HL-60 (cell line): ENCODE data around the gene TLE2.

Experiments used
- TF ChIP-seq, protein P1 (sequence below): IDR thresholded peaks from one replicate; pipeline ENCODE4 v1.5.1; 2011; ENCODE audit warnings: low read length, control low read depth, inconsistent platforms; ENCODE audit not compliant: insufficient read depth
- TF ChIP-seq, protein P2 (sequence below): IDR thresholded peaks from 2 replicates; pipeline ENCODE4 v1.6.1; 2012; ENCODE audit warnings: low read depth; ENCODE audit not compliant: insufficient replicate concordance

DNA sequence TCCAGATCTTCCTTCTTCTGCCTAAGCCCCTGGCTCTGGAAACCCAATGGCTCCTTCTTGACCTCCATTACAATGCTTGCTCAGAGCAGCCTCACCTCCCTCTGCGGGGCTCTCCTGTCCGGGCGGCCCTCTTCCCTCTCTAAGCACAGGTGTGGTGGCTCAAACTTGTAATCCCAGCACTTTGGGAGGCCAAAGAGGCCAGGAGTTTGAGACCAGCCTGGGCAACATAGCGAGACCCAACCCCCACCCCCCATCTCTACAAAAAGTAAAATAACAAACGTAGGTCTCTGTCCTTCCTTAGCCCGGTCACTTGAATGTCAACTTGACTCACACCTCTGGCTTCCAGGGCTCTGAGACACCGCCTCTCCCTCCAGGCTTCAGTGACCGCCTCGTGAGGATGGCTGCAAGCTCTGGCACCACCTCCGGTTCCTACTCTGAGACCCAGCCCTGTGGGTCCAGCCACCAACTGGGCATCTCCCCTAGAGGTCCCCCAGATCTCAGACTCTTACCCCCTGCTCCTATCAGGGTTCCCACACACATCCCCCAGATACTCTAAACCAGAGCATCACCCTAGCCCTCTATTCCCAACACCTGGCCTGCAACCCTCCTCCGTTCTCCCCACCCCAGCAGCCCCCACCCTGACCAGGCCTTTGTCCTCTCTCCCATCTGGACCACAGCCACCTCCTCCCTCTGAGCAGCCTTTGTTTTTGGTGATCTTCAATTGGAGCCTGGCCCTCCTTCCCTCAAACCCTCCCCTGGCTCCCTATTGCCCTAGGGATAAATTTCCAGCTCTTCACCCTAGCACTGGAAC lies 4.7 kb upstream of the TLE2 start:
- TF ChIP-seq, protein P1, sequence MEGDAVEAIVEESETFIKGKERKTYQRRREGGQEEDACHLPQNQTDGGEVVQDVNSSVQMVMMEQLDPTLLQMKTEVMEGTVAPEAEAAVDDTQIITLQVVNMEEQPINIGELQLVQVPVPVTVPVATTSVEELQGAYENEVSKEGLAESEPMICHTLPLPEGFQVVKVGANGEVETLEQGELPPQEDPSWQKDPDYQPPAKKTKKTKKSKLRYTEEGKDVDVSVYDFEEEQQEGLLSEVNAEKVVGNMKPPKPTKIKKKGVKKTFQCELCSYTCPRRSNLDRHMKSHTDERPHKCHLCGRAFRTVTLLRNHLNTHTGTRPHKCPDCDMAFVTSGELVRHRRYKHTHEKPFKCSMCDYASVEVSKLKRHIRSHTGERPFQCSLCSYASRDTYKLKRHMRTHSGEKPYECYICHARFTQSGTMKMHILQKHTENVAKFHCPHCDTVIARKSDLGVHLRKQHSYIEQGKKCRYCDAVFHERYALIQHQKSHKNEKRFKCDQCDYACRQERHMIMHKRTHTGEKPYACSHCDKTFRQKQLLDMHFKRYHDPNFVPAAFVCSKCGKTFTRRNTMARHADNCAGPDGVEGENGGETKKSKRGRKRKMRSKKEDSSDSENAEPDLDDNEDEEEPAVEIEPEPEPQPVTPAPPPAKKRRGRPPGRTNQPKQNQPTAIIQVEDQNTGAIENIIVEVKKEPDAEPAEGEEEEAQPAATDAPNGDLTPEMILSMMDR, result no peak
- TF ChIP-seq, protein P2, sequence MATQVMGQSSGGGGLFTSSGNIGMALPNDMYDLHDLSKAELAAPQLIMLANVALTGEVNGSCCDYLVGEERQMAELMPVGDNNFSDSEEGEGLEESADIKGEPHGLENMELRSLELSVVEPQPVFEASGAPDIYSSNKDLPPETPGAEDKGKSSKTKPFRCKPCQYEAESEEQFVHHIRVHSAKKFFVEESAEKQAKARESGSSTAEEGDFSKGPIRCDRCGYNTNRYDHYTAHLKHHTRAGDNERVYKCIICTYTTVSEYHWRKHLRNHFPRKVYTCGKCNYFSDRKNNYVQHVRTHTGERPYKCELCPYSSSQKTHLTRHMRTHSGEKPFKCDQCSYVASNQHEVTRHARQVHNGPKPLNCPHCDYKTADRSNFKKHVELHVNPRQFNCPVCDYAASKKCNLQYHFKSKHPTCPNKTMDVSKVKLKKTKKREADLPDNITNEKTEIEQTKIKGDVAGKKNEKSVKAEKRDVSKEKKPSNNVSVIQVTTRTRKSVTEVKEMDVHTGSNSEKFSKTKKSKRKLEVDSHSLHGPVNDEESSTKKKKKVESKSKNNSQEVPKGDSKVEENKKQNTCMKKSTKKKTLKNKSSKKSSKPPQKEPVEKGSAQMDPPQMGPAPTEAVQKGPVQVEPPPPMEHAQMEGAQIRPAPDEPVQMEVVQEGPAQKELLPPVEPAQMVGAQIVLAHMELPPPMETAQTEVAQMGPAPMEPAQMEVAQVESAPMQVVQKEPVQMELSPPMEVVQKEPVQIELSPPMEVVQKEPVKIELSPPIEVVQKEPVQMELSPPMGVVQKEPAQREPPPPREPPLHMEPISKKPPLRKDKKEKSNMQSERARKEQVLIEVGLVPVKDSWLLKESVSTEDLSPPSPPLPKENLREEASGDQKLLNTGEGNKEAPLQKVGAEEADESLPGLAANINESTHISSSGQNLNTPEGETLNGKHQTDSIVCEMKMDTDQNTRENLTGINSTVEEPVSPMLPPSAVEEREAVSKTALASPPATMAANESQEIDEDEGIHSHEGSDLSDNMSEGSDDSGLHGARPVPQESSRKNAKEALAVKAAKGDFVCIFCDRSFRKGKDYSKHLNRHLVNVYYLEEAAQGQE, result no peak
